ENCODE data around the gene KRT74.

Gene KRT74

DNA sequence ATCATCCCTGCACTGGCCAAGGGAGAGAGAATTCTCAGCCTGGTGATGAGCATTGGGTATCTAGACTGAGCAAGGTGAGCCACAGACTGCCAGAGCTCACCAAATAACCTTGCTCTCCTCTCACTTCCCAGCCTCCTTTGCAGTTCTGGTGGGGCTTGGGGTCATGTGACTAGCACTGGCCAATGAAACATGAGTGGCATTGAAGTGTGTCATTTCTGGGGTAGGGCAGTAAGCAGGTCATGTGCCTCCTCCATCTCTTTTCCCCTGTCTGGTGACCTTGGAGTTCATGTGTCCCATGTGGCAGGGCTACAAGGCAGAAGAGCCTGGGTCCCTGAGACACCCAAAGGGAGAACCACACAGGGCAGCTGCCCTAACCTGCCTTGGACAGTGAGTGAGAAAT lies 31.2 kb upstream of the KRT74 start:
- DNase-seq (ENCODE audit: extremely low spot score), result no peak
- TF ChIP-seq, protein P1, sequence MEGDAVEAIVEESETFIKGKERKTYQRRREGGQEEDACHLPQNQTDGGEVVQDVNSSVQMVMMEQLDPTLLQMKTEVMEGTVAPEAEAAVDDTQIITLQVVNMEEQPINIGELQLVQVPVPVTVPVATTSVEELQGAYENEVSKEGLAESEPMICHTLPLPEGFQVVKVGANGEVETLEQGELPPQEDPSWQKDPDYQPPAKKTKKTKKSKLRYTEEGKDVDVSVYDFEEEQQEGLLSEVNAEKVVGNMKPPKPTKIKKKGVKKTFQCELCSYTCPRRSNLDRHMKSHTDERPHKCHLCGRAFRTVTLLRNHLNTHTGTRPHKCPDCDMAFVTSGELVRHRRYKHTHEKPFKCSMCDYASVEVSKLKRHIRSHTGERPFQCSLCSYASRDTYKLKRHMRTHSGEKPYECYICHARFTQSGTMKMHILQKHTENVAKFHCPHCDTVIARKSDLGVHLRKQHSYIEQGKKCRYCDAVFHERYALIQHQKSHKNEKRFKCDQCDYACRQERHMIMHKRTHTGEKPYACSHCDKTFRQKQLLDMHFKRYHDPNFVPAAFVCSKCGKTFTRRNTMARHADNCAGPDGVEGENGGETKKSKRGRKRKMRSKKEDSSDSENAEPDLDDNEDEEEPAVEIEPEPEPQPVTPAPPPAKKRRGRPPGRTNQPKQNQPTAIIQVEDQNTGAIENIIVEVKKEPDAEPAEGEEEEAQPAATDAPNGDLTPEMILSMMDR (IDR thresholded peaks at IDR 0.05; ENCODE audit: control extremely low read depth, extremely low read depth, low read depth, missing control alignments), result no peak
- ChIA-PET POLR2A (no interaction called here), CTCF (interaction anchor here (1.4 kb wide), 1 partner anchor 9 kb away, joined by 3 read pairs; no protein-coding TSS in a partner anchor)

GRCh38 chr12:52603314-52603713 lies 29.7 kb upstream of the KRT74 start:
- no peak for DNase-seq (ENCODE audit: extremely low spot score)
- CTCF ChIA-PET, result no interaction called here

GRCh38 chr12:52602552-52602951 lies 28.9 kb upstream of the KRT74 start:
- TF ChIP-seq, protein P1 (IDR thresholded peaks at IDR 0.05; ENCODE audit: control extremely low read depth, extremely low read depth, low read depth, missing control alignments), result no peak
- POLR2A ChIA-PET, result no interaction called here
- CTCF ChIA-PET, result no interaction called here
- no peak for DNase-seq (ENCODE audit: extremely low spot score)

More at GRCh38 chr12:52603314-52603713, 29.7 kb upstream of the KRT74 start:
- POLR2A ChIA-PET, result no interaction called here
- TF ChIP-seq, protein P1 (IDR thresholded peaks at IDR 0.05; ENCODE audit: control extremely low read depth, extremely low read depth, low read depth, missing control alignments), result no peak

DNA sequence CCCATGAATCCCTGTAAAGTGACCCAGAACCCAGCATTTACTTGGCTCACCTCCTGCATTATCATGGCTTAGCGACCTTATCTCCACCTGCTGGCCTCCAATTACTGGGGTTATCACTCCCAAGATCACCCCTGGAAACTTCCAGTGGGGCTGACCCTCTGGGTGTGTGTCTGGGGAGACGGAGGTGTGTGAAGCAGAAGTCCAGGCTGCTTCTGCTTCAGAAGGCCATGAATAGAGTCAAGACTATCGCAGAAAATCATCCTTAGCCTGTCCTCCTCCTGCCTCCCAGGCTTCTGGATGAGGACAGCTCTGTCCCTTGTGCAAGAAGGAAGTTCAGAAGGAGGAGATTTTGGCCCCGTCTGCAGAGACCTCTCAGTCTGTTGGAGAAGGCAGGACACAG lies 28.0 kb upstream of the KRT74 start:
- ChIA-PET POLR2A (no interaction called here), CTCF (no interaction called here)
- TF ChIP-seq, protein P1 (IDR thresholded peaks at IDR 0.05; ENCODE audit: control extremely low read depth, extremely low read depth, low read depth, missing control alignments), result no peak
- DNase-seq (ENCODE audit: extremely low spot score), result no peak

GRCh38 chr12:52600941-52601481 lies 27.4 kb upstream of the KRT74 start, which contains the start of gene KRT72:
Gene KRT72 (minus strand): TSS chr12:52601463. CDS start chr12:52601452, 11 bp downstream.
- ChIA-PET POLR2A (no interaction called here), CTCF (no interaction called here)
- no peak for DNase-seq (ENCODE audit: extremely low spot score)
- TF ChIP-seq, protein P1 (IDR thresholded peaks at IDR 0.05; ENCODE audit: control extremely low read depth, extremely low read depth, low read depth, missing control alignments), result no peak

- no peak for DNase-seq (ENCODE audit: extremely low spot score)
- CTCF ChIA-PET, result interaction anchor here (1.1 to 1.9 kb wide), 2 partner anchors 8 to 16 kb away, joined by 3 to 4 read pairs; no protein-coding TSS in a partner anchor
- POLR2A ChIA-PET, result no interaction called here
- TF ChIP-seq, protein P1 (IDR thresholded peaks at IDR 0.05; ENCODE audit: control extremely low read depth, extremely low read depth, low read depth, missing control alignments), result no peak
Observed at GRCh38 chr12:52600475-52600874, 26.8 kb upstream of the KRT74 start.

All from GM10248 (cell line).